HEK293T (cell line): Measurements from ENCODE around the gene PDLIM3.

ENCODE experiments used
- ELF4 ChIP-seq: fragments of 450-650 bp; IDR thresholded peaks from 2 replicates; pipeline ENCODE4 v1.6.1; 2017; ENCODE audit warnings: antibody characterized with exemption
- SP1 ChIP-seq: fragments of 450-650 bp; IDR thresholded peaks from 2 replicates; pipeline ENCODE4 v1.6.1; 2017

- TF ChIP-seq ELF4 (no peak), SP1 (no peak)
These were observed 32.9 kb downstream of the PDLIM3 start for GRCh38 chr4:185502386-185502785.
